NCI-H69 (cell line): ENCODE data around the gene BICDL2.
"Not testable (repeated sequence)": the region's sequence is repeated elsewhere in the genome, so short reads cannot be mapped to it uniquely, and the experiment has no call there.

Experiments used
- DNase-seq: peaks from one replicate; lab custom pipeline; 2025; lab: John Stamatoyannopoulos, UW

BICDL2 gene

GRCh38 chr16:3063625-3064386, 27.1 kb upstream of the BICDL2 start:
- DNase-seq = no peak

- no peak for DNase-seq
These were observed 25.8 kb upstream of the BICDL2 start for GRCh38 chr16:3062553-3062952.

DNA sequence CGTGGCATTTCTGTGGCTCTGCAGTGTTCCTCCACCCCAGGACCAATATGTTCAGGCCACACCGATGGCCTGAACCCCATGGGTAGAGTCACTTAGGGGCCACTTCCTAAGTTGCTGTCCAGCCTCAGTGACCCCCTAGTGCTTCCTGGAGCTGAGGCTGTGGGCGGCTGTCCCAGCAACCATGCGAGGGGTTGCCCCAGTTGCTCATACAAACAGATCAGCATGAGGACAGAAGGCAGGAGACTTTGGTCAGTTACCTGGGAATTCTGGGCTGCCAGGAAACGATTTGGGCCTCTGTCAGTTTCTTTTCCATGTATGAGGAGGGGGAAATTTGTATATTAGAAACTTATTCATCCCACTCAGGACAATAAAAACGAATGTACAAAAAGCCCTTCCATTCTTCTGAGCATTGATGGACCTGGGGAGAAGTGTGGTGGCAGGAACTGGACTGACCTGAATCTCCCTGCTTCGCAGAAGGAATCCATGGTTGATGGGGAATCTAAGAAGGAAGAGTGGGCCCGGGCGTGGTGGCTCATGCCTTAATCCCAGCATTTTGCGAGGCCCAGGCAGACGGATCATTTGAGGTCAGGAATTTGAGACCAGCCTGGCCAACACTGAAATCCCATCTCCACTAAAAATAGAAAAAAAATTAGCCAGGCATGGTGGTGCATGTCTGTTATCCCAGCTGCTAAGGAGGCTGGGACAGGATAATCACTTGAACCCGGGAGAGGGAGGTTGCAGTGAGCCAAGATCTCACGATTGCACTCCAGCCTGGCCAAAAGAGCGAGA, 23.8 kb upstream of the BICDL2 start:
- no peak for DNase-seq

DNA sequence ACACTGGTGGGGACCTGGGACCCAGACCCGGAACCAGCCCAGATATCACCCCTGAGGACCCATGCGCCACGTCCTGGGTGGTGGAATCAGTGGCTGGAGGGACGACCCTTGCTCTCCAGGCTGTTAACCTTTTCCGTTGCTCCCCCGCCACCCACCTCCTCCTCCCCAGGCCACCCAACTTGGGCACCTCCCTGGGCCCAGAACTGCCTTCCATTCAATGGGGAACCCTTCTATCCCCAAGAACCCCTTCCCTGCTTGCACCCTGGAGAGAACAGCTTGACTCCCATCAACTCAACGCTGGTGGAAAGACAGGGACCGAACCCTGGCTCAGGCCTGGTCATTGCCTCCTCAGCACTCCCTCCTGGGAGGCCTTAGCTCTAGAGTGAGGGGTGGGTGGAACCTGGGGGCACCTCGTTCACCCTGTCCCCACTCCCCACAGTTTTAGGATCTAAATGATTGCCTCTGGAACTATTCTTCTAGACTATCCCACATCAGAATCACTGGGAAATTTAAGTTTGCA, 23.0 kb upstream of the BICDL2 start:
- DNase-seq = no peak

- DNase-seq = peak; percentile 91
These were observed 22.4 kb upstream of the BICDL2 start for GRCh38 chr16:3059041-3059722.

DNA sequence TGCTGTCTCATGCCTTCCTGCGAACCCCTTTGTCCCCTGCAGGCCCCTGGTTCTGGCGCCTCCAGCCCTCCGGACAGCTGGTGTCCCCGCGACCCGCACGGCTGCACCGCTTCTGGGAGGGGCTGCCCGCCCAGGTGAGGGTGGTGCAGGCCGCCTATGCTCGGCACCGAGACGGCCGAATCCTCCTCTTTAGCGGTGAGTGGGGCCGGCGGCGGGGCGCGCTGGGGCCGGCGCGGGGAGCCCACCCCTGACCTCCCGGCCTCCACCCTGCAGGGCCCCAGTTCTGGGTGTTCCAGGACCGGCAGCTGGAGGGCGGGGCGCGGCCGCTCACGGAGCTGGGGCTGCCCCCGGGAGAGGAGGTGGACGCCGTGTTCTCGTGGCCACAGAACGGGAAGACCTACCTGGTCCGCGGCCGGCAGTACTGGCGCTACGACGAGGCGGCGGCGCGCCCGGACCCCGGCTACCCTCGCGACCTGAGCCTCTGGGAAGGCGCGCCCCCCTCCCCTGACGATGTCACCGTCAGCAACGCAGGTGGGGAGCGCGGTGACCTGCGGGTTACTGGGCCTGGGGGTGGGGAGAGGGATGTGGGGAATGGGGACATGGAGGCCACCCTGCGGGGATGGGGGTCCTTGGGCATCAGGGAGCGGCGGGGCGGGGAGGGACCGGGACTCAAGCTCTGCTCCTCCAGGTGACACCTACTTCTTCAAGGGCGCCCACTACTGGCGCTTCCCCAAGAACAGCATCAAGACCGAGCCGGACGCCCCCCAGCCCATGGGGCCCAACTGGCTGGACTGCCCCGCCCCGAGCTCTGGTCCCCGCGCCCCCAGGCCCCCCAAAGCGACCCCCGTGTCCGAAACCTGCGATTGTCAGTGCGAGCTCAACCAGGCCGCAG, 21.6 kb upstream of the BICDL2 start:
- peak; percentile 69 for DNase-seq

- no peak for DNase-seq
These were observed 20.7 kb upstream of the BICDL2 start for GRCh38 chr16:3057181-3058138.

DNA sequence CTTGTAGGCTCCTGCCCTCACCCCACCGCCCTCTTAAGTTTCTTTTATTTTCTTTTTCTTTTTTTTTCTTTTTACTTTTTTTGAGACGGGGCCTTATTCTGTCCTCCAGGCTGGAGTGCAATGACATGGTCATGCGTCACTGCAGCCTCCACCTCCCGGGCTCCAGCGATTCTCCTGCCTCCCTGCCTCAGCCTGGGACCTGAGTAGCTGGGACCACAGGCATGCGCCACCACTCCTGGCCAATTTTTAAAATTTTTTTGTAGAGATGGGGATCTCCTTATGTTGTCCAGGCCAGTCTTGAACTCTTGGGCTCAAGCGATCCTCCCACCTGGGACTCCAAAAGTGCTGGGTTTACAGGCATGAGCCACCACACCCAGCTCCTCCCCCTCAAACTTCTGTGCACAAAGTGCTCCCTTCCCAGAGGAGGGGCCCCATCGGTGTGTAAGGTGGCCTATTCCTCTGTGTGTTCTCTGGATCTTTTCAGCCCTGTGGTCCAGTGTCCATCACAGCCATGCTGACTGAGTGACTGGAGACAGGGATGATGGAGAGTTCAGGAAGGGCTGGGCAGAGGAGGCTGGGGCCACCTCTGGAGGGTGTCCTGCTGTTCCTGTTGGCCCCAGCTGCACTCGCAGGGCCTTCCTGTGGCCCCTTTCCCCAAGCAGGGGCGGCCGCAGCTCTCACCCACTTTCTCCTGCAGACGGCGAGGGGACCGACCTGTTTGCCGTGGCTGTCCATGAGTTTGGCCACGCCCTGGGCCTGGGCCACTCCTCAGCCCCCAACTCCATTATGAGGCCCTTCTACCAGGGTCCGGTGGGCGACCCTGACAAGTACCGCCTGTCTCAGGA, 19.8 kb upstream of the BICDL2 start:
- no peak for DNase-seq

- not testable (repeated sequence) for DNase-seq
These were observed 19.0 kb upstream of the BICDL2 start for GRCh38 chr16:3055734-3056115.

- no peak for DNase-seq
These were observed 18.4 kb upstream of the BICDL2 start for GRCh38 chr16:3054965-3055733.

DNA sequence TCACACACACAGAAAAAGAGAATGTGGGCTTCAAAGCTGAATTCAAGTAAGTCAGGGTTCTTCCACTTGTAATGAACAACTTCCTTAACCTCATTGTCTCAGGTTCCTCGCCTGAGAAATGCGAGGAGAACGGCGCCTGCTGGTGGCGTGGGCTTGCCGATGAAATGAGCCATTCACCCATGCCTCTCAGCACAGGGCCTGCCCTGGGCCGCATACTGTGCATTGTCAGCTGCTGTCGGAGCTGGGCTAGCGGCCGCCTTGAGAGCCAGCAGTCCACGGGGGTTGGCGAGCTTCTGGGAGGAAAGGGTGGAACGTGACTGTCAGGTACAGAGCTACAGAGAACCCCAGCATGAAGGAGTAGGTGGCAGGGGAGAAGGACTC, 16.6 kb upstream of the BICDL2 start:
- DNase-seq = not testable (repeated sequence)

GRCh38 chr16:3052571-3053329, 16.0 kb upstream of the BICDL2 start:
- not testable (repeated sequence) for DNase-seq

GRCh38 chr16:3051494-3051893, 14.8 kb upstream of the BICDL2 start:
- DNase-seq = no peak

GRCh38 chr16:3051009-3051408, 14.3 kb upstream of the BICDL2 start:
- DNase-seq = peak; percentile 33

GRCh38 chr16:3050487-3050886, 13.7 kb upstream of the BICDL2 start:
- no peak for DNase-seq

DNA sequence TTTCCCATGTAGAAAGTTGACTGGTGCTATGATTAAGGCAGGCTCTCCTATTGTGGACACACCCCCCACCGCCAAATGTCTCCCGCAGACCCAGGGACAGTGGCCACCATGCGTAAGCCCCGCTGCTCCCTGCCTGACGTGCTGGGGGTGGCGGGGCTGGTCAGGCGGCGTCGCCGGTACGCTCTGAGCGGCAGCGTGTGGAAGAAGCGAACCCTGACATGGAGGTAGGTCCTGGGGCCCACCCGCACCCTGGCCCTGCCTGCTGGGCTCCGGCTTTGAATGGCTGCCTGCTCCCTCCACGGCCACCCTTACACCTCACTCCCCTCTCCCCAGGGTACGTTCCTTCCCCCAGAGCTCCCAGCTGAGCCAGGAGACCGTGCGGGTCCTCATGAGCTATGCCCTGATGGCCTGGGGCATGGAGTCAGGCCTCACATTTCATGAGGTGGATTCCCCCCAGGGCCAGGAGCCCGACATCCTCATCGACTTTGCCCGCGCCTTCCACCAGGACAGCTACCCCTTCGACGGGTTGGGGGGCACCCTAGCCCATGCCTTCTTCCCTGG, 13.3 kb upstream of the BICDL2 start:
- DNase-seq = no peak

DNA sequence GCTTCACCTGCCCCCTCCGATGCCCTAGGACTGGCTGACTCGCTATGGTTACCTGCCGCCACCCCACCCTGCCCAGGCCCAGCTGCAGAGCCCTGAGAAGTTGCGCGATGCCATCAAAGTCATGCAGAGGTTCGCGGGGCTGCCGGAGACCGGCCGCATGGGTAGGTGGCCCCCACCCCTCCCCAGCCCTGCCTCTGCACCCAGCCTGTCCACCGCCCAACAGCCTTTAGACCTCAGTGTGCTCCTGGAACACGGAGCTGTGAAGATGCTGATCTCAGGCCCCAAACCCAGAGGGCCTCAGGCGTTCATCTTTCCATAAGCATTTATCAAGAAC, 10.6 kb upstream of the BICDL2 start:
- DNase-seq = no peak
